ENCODE measurements around the gene DCLK1.

DCLK1 gene

DNA sequence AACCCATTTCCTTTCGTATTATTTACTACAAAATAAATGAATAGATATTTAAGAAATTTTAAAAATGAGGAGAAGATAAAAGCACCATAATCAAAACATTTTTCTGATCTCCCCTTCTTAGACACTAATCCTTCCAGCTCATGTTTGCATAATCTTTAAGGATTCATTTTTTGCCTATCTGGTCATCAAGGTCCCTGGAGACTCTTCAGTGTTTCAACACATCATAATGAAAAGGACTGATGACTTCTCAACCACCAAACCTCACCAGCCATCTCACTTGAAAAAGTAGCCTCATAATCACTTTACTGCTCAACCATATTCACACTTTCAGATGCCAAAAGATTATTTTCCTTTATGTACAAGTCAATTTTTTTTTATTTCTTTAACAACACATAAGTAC is 80.1 kb downstream of the DCLK1 start:
- DNase-seq (ENCODE audit: low spot score), result no peak
- Histone ChIP-seq H3K4me1 (ENCODE audit: insufficient read depth, poor library complexity, severe bottlenecking) (no peaks in the 10 kb centered on the region), H3K36me3 (ENCODE audit: low read depth) (no peaks in the 10 kb centered on the region), H3K9me3 (ENCODE audit: severe bottlenecking) (no peaks in the 10 kb centered on the region), H3K4me3 (ENCODE audit: severe bottlenecking) (no peak overlapping the region), H3K27ac (ENCODE audit: poor library complexity, severe bottlenecking) (no peak overlapping the region), H3K27me3 (ENCODE audit: insufficient read depth, poor library complexity, severe bottlenecking) (no peaks in the 10 kb centered on the region)
- TF ChIP-seq, protein P1, sequence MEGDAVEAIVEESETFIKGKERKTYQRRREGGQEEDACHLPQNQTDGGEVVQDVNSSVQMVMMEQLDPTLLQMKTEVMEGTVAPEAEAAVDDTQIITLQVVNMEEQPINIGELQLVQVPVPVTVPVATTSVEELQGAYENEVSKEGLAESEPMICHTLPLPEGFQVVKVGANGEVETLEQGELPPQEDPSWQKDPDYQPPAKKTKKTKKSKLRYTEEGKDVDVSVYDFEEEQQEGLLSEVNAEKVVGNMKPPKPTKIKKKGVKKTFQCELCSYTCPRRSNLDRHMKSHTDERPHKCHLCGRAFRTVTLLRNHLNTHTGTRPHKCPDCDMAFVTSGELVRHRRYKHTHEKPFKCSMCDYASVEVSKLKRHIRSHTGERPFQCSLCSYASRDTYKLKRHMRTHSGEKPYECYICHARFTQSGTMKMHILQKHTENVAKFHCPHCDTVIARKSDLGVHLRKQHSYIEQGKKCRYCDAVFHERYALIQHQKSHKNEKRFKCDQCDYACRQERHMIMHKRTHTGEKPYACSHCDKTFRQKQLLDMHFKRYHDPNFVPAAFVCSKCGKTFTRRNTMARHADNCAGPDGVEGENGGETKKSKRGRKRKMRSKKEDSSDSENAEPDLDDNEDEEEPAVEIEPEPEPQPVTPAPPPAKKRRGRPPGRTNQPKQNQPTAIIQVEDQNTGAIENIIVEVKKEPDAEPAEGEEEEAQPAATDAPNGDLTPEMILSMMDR (IDR thresholded peaks at IDR 0.05; ENCODE audit: poor library complexity, severe bottlenecking), result no peak
- no peak for ATAC-seq (ENCODE audit: low read depth)

DNA sequence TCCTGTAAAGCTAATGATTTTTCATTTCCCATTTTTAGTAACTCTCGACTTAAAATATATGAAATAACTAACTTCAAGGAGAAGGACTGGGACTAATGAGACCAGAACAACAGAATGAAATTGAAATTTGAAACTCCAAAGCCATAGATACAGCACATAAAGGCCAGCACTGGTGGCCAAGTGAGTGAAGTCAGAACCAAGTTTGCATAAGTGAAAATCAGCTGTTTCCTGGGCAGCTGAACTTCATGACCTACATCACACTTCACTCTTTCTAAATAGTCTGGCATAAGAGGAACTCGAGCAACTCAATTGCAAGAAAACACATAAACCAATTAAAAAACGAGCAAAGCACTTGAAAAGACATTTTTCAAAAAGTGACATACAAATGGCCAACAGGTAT is 84.5 kb downstream of the DCLK1 start:
- Histone ChIP-seq H3K9me3 (ENCODE audit: severe bottlenecking) (no peaks in the 10 kb centered on the region), H3K36me3 (ENCODE audit: low read depth) (no peaks in the 10 kb centered on the region), H3K4me3 (ENCODE audit: severe bottlenecking) (no peak overlapping the region), H3K4me1 (ENCODE audit: insufficient read depth, poor library complexity, severe bottlenecking) (no peaks in the 10 kb centered on the region), H3K27me3 (ENCODE audit: insufficient read depth, poor library complexity, severe bottlenecking) (no peaks in the 10 kb centered on the region), H3K27ac (ENCODE audit: poor library complexity, severe bottlenecking) (no peak overlapping the region)
- TF ChIP-seq, protein P1 (IDR thresholded peaks at IDR 0.05; ENCODE audit: poor library complexity, severe bottlenecking), result no peak
- DNase-seq (ENCODE audit: low spot score) (no peak), ATAC-seq (ENCODE audit: low read depth) (no peak)

DNA sequence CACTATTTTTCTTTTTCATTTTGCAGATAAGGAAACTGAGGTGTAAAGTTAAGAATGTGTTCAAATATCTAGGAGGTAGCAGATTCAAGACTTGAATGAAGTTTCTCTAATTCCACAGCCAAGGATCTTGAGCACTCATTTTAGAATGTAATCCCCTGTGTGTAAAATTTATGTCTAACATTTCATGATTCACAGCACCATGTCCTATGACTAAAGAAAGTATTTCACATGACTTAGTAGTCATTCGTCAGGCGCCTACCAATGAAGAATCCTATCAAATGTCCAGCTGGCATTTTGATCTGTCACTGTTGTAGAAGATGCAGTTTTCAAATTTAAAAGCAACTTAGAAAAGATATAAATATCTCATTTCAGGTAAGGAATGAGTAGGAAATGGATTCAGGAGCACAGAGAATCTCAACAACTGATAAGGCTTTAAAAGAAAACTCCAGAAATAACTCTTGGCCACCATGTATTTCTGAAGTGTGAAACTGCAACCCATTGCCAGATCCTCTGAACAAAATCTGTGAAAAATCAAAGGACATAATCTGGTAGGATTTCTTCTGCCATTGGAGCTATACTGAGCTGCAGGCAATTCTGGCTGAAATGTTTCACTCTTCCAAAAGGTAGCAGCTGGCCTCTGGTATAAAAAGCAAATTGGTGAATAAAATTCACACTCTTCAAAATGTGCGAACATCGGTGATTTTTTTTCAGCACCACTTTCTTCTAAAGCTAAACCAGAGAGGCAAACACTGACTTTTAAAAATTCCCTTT is 92.2 kb downstream of the DCLK1 start:
- ATAC-seq (ENCODE audit: low read depth), result no peak
- Histone ChIP-seq H3K27ac (ENCODE audit: poor library complexity, severe bottlenecking) (no peak overlapping the region), H3K9me3 (ENCODE audit: severe bottlenecking) (no peaks in the 10 kb centered on the region), H3K27me3 (ENCODE audit: insufficient read depth, poor library complexity, severe bottlenecking) (no peaks in the 10 kb centered on the region), H3K4me3 (ENCODE audit: severe bottlenecking) (no peak overlapping the region), H3K36me3 (ENCODE audit: low read depth) (no peaks in the 10 kb centered on the region), H3K4me1 (ENCODE audit: insufficient read depth, poor library complexity, severe bottlenecking) (no peaks in the 10 kb centered on the region)
- TF ChIP-seq, protein P1 (IDR thresholded peaks at IDR 0.05; ENCODE audit: poor library complexity, severe bottlenecking), result no peak
- no peak for DNase-seq (ENCODE audit: low spot score)

DNA sequence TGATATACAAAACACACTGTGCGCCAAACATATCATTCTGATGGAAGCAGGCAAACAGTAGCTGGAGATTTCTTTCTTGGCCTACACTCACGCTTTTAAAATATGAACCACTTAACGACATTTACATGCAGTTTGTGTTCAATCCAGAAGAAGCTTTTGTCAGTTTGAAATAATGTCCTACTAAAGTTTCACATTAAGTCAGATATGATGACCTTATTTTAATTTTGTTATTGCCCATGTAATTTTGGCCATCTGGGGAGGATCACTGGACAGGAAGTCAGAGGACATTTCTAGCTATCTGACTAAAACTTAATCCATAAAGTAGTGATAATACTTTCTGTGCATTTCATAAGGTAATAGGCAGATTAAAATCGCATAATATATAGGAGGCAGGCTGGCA is 98.1 kb downstream of the DCLK1 start:
- H3K36me3 ChIP-seq (ENCODE audit: low read depth), result no peaks in the 10 kb centered on the region
- no peak overlapping the region for H3K27ac ChIP-seq (ENCODE audit: poor library complexity, severe bottlenecking)
- no peak overlapping the region for H3K4me3 ChIP-seq (ENCODE audit: severe bottlenecking)
- no peak for DNase-seq (ENCODE audit: low spot score)
- TF ChIP-seq, protein P1 (IDR thresholded peaks at IDR 0.05; ENCODE audit: poor library complexity, severe bottlenecking), result no peak
- H3K27me3 ChIP-seq (ENCODE audit: insufficient read depth, poor library complexity, severe bottlenecking), result no peaks in the 10 kb centered on the region
- no peak for ATAC-seq (ENCODE audit: low read depth)
- no peaks in the 10 kb centered on the region for H3K9me3 ChIP-seq (ENCODE audit: severe bottlenecking)
- peaks cover 4% of the 10 kb centered on the region for H3K4me1 ChIP-seq (ENCODE audit: insufficient read depth, poor library complexity, severe bottlenecking)

DNA sequence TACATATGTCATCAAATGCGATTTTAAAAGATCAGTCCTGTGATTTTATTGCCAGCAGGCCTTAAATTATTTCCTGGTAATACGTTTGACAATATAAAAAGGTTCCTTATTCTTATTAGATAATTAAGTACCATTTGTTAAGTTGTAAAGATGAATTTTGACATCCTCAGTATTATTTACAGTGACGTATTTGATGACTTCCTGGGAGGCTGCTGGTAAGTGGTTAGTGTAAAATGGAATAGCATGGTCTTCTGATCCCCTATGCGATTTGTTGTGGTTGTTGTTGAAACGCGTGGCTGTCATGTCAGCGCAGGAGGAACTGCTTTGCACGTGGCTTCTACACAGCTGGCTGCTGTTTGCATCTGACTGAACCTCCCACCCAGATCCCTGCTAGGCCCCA is 99.7 kb downstream of the DCLK1 start:
- Histone ChIP-seq H3K9me3 (ENCODE audit: severe bottlenecking) (no peaks in the 10 kb centered on the region), H3K4me3 (ENCODE audit: severe bottlenecking) (no peak overlapping the region), H3K36me3 (ENCODE audit: low read depth) (no peaks in the 10 kb centered on the region), H3K27ac (ENCODE audit: poor library complexity, severe bottlenecking) (no peak overlapping the region), H3K4me1 (ENCODE audit: insufficient read depth, poor library complexity, severe bottlenecking) (peaks cover 4% of the 10 kb centered on the region), H3K27me3 (ENCODE audit: insufficient read depth, poor library complexity, severe bottlenecking) (no peaks in the 10 kb centered on the region)
- no peak for DNase-seq (ENCODE audit: low spot score)
- ATAC-seq (ENCODE audit: low read depth), result no peak
- TF ChIP-seq, protein P1 (IDR thresholded peaks at IDR 0.05; ENCODE audit: poor library complexity, severe bottlenecking), result no peak
